Activated CD4-positive, alpha-beta T cell treated with anti-CD3 and anti-CD28 coated beads, Interleukin-2, amount 10 ng/mL, durations not matched to agents 7 days and 5 days (primary cell): ENCODE results near the gene PLAGL1. TPM values are rescaled to one million over a fixed set of nuclear protein-coding genes. Genes with fewer than 3 reads are reported as not detected.

Experiments used
- CTCF ChIA-PET: fragments of 350-600 bp; sonication (Branson Sonifier 250); formaldehyde crosslinking; loops from one replicate; lab custom pipeline; 2021; ENCODE audit warnings: antibody characterized with exemption; lab: Charles Lee
- POLR2A ChIA-PET: fragments of 350-600 bp; sonication (Branson Sonifier 250); formaldehyde crosslinking; loops from one replicate; lab custom pipeline; 2021; ENCODE audit warnings: antibody characterized with exemption; lab: Charles Lee
- DNase-seq: peaks from one replicate; pipeline ENCODE4 v3.0.0-alpha.2; 2020
- H3K27ac Mint-ChIP-seq: one replicate; pipeline ENCODE4 v1.8.0; 2021; ENCODE audit warnings: mild to moderate bottlenecking, moderate library complexity, mixed read lengths
- H3K27me3 Mint-ChIP-seq: one replicate; pipeline ENCODE4 v1.8.0; 2021; ENCODE audit warnings: mixed read lengths
- H3K36me3 Mint-ChIP-seq: one replicate; pipeline ENCODE4 v1.8.0; 2021; ENCODE audit warnings: low read depth, mixed read lengths
- H3K4me1 Mint-ChIP-seq: one replicate; pipeline ENCODE4 v1.8.0; 2021; ENCODE audit warnings: mixed read lengths
- H3K4me3 Mint-ChIP-seq: one replicate; pipeline ENCODE4 v1.8.0; 2021; ENCODE audit warnings: mild to moderate bottlenecking, moderate library complexity, mixed read lengths
- H3K9me3 Mint-ChIP-seq: one replicate; pipeline ENCODE4 v1.8.0; 2021; ENCODE audit warnings: mixed read lengths
- total RNA-seq, 2 experiments: library from RNA; stranded (reverse); gene quantifications; one replicate each; pipeline ENCODE4 v1.2.3, GENCODE V29; 2021

PLAGL1 gene
- total RNA-seq, 2 experiments from 2014 or later = 4.5 to 5.7 TPM

GRCh38 chr6:143971482-143972205 lies 36.4 kb downstream of the PLAGL1 start:
- H3K36me3 Mint-ChIP-seq = no peaks in the 10 kb centered on the region
- POLR2A ChIA-PET = no interaction called here
- H3K4me3 Mint-ChIP-seq = no peak overlapping the region
- no peak for DNase-seq
- H3K27me3 Mint-ChIP-seq = peaks cover 4% of the 10 kb centered on the region
- CTCF ChIA-PET = no interaction called here
- no peaks in the 10 kb centered on the region for H3K9me3 Mint-ChIP-seq
- no peaks in the 10 kb centered on the region for H3K4me1 Mint-ChIP-seq
- H3K27ac Mint-ChIP-seq = no peak overlapping the region

GRCh38 chr6:143970456-143971218 lies 37.4 kb downstream of the PLAGL1 start:
- ChIA-PET CTCF (interaction anchor here (0.6 kb wide), 1 partner anchor 31 kb away, joined by 3 read pairs; no protein-coding TSS in a partner anchor), POLR2A (no interaction called here)
- Mint-ChIP-seq H3K4me3 (no peak overlapping the region), H3K27me3 (peaks cover 4% of the 10 kb centered on the region), H3K4me1 (no peaks in the 10 kb centered on the region), H3K9me3 (no peaks in the 10 kb centered on the region), H3K27ac (no peak overlapping the region), H3K36me3 (no peaks in the 10 kb centered on the region)
- DNase-seq = no peak

- Mint-ChIP-seq H3K9me3 (no peaks in the 10 kb centered on the region), H3K36me3 (no peaks in the 10 kb centered on the region), H3K4me1 (no peaks in the 10 kb centered on the region), H3K27ac (no peak overlapping the region), H3K27me3 (peaks cover 4% of the 10 kb centered on the region), H3K4me3 (no peak overlapping the region)
- CTCF ChIA-PET = interaction anchor here (0.8 kb wide), 1 partner anchor 46 kb away, joined by 3 read pairs; no protein-coding TSS in a partner anchor
- no peak for DNase-seq
- POLR2A ChIA-PET = no interaction called here
Measured at GRCh38 chr6:143969077-143969476, 39.0 kb downstream of the PLAGL1 start.

GRCh38 chr6:143967706-143968376 lies 40.2 kb downstream of the PLAGL1 start:
- ChIA-PET POLR2A (interaction anchor here (0.7 kb wide), 1 partner anchor 262 kb away, joined by 3 read pairs; no protein-coding TSS in a partner anchor), CTCF (interaction anchor here (0.9 kb wide), 1 partner anchor 19 kb away, joined by 4 read pairs; no protein-coding TSS in a partner anchor)
- DNase-seq = no peak
- Mint-ChIP-seq H3K27me3 (peaks cover 4% of the 10 kb centered on the region), H3K9me3 (no peaks in the 10 kb centered on the region), H3K36me3 (no peaks in the 10 kb centered on the region), H3K4me1 (no peaks in the 10 kb centered on the region), H3K27ac (no peak overlapping the region), H3K4me3 (no peak overlapping the region)

- no peak for DNase-seq
- no peaks in the 10 kb centered on the region for H3K9me3 Mint-ChIP-seq
- H3K27ac Mint-ChIP-seq = no peak overlapping the region
- ChIA-PET CTCF (no interaction called here), POLR2A (no interaction called here)
- H3K27me3 Mint-ChIP-seq = peaks cover 4% of the 10 kb centered on the region
- no peaks in the 10 kb centered on the region for H3K4me1 Mint-ChIP-seq
- no peaks in the 10 kb centered on the region for H3K36me3 Mint-ChIP-seq
- H3K4me3 Mint-ChIP-seq = no peak overlapping the region
Measured at GRCh38 chr6:143966312-143966711, 41.7 kb downstream of the PLAGL1 start.

GRCh38 chr6:143965503-143966171 lies 42.4 kb downstream of the PLAGL1 start:
- ChIA-PET POLR2A (no interaction called here), CTCF (no interaction called here)
- Mint-ChIP-seq H3K36me3 (no peaks in the 10 kb centered on the region), H3K27me3 (no peaks in the 10 kb centered on the region), H3K4me3 (no peak overlapping the region), H3K9me3 (no peaks in the 10 kb centered on the region), H3K4me1 (no peaks in the 10 kb centered on the region), H3K27ac (no peak overlapping the region)
- DNase-seq = no peak

- no peaks in the 10 kb centered on the region for H3K4me1 Mint-ChIP-seq
- no peaks in the 10 kb centered on the region for H3K9me3 Mint-ChIP-seq
- no peaks in the 10 kb centered on the region for H3K36me3 Mint-ChIP-seq
- H3K27me3 Mint-ChIP-seq = no peaks in the 10 kb centered on the region
- DNase-seq = no peak
- H3K27ac Mint-ChIP-seq = no peak overlapping the region
- H3K4me3 Mint-ChIP-seq = no peak overlapping the region
- POLR2A ChIA-PET = no interaction called here
- CTCF ChIA-PET = interaction anchor here (2.5 kb wide), 1 partner anchor 25 kb away, joined by 7 read pairs; no protein-coding TSS in a partner anchor
Measured at GRCh38 chr6:143964674-143965081, 43.4 kb downstream of the PLAGL1 start.

- Mint-ChIP-seq H3K36me3 (no peaks in the 10 kb centered on the region), H3K4me1 (no peaks in the 10 kb centered on the region), H3K4me3 (no peak overlapping the region), H3K9me3 (no peaks in the 10 kb centered on the region), H3K27me3 (no peaks in the 10 kb centered on the region), H3K27ac (no peak overlapping the region)
- CTCF ChIA-PET = interaction anchor here (0.6 to 2.5 kb wide), 4 partner anchors 12 to 387 kb away, joined by 3 to 7 read pairs (median 4); no protein-coding TSS in a partner anchor
- POLR2A ChIA-PET = no interaction called here
- DNase-seq = no peak
Measured at GRCh38 chr6:143963158-143963919, 44.7 kb downstream of the PLAGL1 start.

GRCh38 chr6:143961886-143962878 lies 45.9 kb downstream of the PLAGL1 start:
- Mint-ChIP-seq H3K36me3 (no peaks in the 10 kb centered on the region), H3K27ac (no peak overlapping the region), H3K9me3 (no peaks in the 10 kb centered on the region), H3K4me1 (no peaks in the 10 kb centered on the region), H3K4me3 (no peak overlapping the region), H3K27me3 (no peaks in the 10 kb centered on the region)
- no peak for DNase-seq
- CTCF ChIA-PET = interaction anchor here (0.6 to 2.5 kb wide), 6 partner anchors 9 to 386 kb away, joined by 3 to 7 read pairs (median 4); no protein-coding TSS in a partner anchor
- POLR2A ChIA-PET = no interaction called here

- Mint-ChIP-seq H3K9me3 (no peaks in the 10 kb centered on the region), H3K27me3 (no peaks in the 10 kb centered on the region), H3K36me3 (no peaks in the 10 kb centered on the region), H3K4me1 (no peaks in the 10 kb centered on the region), H3K27ac (no peak overlapping the region), H3K4me3 (no peak overlapping the region)
- CTCF ChIA-PET = interaction anchor here (0.5 to 2.3 kb wide), 4 partner anchors 8 to 430 kb away, joined by 3 to 6 read pairs (median 4); no protein-coding TSS in a partner anchor
- no peak for DNase-seq
- POLR2A ChIA-PET = no interaction called here
Measured at GRCh38 chr6:143961066-143961465, 47.0 kb downstream of the PLAGL1 start.

- CTCF ChIA-PET = interaction anchor here (0.7 kb wide), 1 partner anchor 53 kb away, joined by 3 read pairs; no protein-coding TSS in a partner anchor
Measured at GRCh38 chr6:143959927-143960326, 48.1 kb downstream of the PLAGL1 start.

More at GRCh38 chr6:143959927-143960326, 48.1 kb downstream of the PLAGL1 start:
- no peak for DNase-seq
- Mint-ChIP-seq H3K27ac (no peak overlapping the region), H3K4me3 (no peak overlapping the region), H3K9me3 (no peaks in the 10 kb centered on the region), H3K36me3 (no peaks in the 10 kb centered on the region), H3K4me1 (no peaks in the 10 kb centered on the region), H3K27me3 (no peaks in the 10 kb centered on the region)
- POLR2A ChIA-PET = no interaction called here
